Subcutaneous abdominal adipose tissue (tissue), 5 donors: ENCODE data around the gene SLC41A3.

Source experiments
- H3K27ac ChIP-seq: one replicate; pipeline ENCODE4 v1.7.0; 2013; ENCODE audit warnings: low read depth, mild to moderate bottlenecking, inconsistent platforms, low read length, moderate library complexity
- H3K27me3 ChIP-seq, 5 donors: one replicate each; pipeline ENCODE4 v1.7.0; 2013; ENCODE audit warnings: low read length in 5 of 5, inconsistent platforms in 1 of 5; ENCODE audit not compliant: control insufficient read depth in 5 of 5, insufficient read depth in 4 of 5
- H3K36me3 ChIP-seq, 5 donors: one replicate each; pipeline ENCODE4 v1.7.0; 2013; ENCODE audit warnings: low read length in 5 of 5; ENCODE audit not compliant: control insufficient read depth in 5 of 5, insufficient read depth in 5 of 5
- H3K4me1 ChIP-seq, 5 donors: one replicate each; pipeline ENCODE4 v1.7.0; 2013; ENCODE audit warnings: low read length in 5 of 5, mild to moderate bottlenecking in 3 of 5, moderate library complexity in 1 of 5; ENCODE audit not compliant: control insufficient read depth in 5 of 5, insufficient read depth in 5 of 5
- H3K4me3 ChIP-seq, 5 donors: one replicate each; pipeline ENCODE4 v1.7.0; 2013; ENCODE audit warnings: low read length in 5 of 5, low read depth in 1 of 5
- H3K9ac ChIP-seq, 5 donors: one replicate each; pipeline ENCODE4 v1.7.0; 2013; ENCODE audit warnings: low read length in 5 of 5, mild to moderate bottlenecking in 4 of 5, moderate library complexity in 3 of 5
- H3K9me3 ChIP-seq, 5 donors: one replicate each; pipeline ENCODE4 v1.7.0; 2013; ENCODE audit warnings: low read length in 5 of 5; ENCODE audit not compliant: control insufficient read depth in 5 of 5
- donor health status: healthy.
- donor health status: healthy.
- donor health status: healthy.
- donor health status: healthy.
- donor health status: healthy.

SLC41A3 gene

DNA sequence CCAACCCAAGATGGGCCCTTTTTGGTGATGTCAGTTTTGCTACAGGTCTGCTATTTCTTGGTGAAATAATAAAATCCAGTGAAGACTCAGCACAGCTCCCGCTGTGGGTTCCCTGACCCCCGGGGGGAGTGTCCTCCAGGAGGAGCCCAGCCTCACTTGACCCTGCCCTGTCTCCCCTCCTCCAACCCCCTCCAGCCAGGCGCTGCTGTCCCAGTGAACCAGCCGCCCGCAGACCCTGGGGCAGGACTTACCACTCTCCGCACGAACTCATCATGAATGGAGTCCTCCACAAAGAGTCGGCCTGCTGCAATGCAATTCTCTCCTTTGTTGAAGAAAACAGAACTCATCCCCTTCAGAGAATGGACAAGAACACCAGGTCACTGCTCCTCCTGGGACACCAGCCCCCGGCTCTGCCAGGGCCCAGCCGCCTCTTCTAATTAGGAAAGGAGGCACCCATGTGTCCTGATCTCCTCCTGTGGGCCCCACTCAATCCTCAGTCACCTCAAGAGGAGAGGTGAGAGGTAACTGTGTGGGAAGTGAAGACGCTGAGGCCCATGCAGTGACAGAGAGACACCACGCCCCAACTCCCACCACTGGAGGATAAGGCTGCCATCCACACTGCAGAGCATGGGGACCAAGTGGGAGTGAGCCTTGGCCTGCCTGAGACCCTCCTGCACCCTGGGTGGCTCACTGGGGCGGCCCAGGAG is 28.8 kb upstream of the SLC41A3 start:
- Histone ChIP-seq H3K36me3 (peaks cover 0 to 49% (median 44%) of the 10 kb centered on the region in 5 donors), H3K4me3 (no peak overlapping the region), H3K9ac (no peak overlapping the region), H3K4me1 (peaks cover 0 to 3% (median 0%) of the 10 kb centered on the region in 5 donors), H3K27ac (no peak overlapping the region), H3K27me3 (no peaks in the 10 kb centered on the region), H3K9me3 (no peaks in the 10 kb centered on the region)

DNA sequence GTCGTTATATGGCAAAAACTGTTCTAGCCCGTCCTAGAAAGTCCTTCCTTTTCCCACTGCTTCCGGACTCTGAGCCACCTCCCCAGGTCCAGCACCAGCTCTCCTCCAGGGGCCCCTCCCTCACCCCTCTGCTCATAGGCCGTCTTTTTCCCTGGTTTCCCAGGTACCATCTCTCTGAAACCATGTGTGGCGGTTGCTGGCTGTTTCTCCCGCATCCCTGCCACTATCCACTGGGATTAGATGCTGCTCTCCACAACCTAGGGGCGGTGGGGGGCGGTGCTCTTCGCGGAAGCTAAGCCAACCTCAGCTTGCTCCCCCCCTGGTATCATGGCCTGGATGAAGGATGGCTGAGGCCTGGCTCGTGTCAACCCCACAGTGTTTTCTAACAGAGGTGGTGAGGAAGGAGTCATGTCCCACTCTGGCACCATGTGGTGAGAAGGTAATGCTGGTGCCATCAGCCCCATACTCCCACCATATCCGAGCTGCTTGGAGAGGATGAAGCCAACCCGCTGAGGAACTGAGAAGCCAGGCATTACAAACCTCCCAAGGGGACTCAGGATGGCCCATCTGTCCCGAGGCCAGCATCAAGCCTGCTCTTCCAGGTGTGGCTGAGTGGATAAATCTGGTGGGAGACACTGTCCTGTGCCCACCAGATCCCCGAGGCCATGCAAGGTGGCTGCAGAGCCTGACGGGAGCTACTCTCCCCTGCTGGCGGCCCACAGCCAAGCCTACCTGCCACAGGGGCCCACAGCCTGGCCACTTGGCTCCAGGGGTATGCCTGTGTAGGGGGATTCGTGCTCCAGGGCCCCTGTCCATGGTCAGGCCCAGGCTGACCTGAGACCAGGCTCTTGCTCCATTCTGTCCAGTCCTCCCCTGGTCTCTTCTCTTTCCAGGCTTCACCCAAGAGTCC is 27.9 kb upstream of the SLC41A3 start:
- Histone ChIP-seq H3K27me3 (no peaks in the 10 kb centered on the region), H3K36me3 (peaks cover 0 to 56% (median 50%) of the 10 kb centered on the region in 5 donors), H3K4me1 (peaks cover 0 to 3% (median 0%) of the 10 kb centered on the region in 5 donors)

DNA sequence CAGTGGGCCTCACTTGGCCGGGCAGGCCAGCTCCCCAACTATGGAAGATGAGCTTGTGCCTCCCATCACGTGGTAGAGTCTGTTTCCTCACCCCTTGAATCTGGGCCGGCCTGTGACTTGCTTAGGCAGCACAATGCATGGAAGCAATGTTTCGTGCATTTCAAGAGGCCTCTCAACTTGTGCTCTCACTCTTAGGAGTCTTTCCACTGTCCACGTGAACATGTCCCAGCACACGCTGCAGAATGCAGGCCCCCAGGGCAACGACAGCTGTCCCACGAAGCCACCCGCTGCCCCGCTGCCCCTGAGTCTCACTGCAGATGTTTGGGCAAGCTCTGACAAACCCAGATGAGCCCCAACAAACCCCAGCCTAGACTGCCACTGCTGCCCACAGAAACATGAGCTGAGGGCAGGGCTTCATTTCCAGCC is 27.2 kb upstream of the SLC41A3 start:
- peaks cover 0 to 3% (median 0%) of the 10 kb centered on the region in 5 donors for H3K4me1 ChIP-seq
- no peaks in the 10 kb centered on the region for H3K9me3 ChIP-seq
- H3K27ac ChIP-seq = no peak overlapping the region
- no peak overlapping the region for H3K9ac ChIP-seq
- no peak overlapping the region for H3K4me3 ChIP-seq
- H3K36me3 ChIP-seq = peaks cover 0 to 56% (median 49%) of the 10 kb centered on the region in 5 donors
- H3K27me3 ChIP-seq = no peaks in the 10 kb centered on the region

More for the DNA sequence above, 27.9 kb upstream of the SLC41A3 start:
- H3K9ac ChIP-seq = no peak overlapping the region
- H3K27ac ChIP-seq = no peak overlapping the region
- no peaks in the 10 kb centered on the region for H3K9me3 ChIP-seq
- H3K4me3 ChIP-seq = no peak overlapping the region

DNA sequence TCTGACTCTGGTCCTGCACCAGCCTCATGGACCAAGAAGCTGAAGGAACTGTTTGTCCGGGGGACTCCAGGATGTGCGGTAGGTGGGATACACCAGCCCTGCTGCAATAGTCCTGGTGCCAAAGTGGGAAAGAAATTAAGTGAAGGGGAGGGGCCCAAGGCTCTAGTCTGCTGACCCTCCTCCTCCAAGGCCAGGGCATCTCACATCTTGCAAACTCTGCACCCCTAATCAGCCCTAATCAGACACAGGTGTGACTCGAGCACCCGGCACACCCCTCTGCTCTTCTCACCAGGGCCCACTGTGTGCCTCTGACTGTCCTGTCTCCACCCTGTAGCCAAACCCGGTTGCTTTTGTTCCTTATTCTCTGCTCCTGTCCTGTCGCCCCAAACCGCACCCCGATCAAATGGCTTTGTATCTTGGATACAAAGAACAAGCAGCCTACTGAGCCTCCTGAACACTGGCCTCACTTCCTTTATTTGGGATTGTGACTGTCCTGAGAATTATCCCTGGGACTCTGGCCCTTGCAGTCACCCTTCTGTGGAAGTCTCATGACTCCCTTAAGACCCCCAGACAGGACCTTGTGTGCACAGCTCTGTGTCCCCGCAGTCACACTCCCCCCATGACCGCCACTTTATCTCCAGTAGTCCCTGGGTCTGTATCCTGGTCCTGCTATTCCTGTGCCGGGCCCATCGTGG is 26.7 kb upstream of the SLC41A3 start:
- H3K9me3 ChIP-seq = no peaks in the 10 kb centered on the region
- no peak overlapping the region for H3K27ac ChIP-seq
- no peaks in the 10 kb centered on the region for H3K27me3 ChIP-seq
- H3K4me1 ChIP-seq = peaks cover 0 to 6% (median 0%) of the 10 kb centered on the region in 5 donors
- peaks cover 0 to 59% (median 51%) of the 10 kb centered on the region in 5 donors for H3K36me3 ChIP-seq
- no peak overlapping the region for H3K4me3 ChIP-seq
- no peak overlapping the region for H3K9ac ChIP-seq

DNA sequence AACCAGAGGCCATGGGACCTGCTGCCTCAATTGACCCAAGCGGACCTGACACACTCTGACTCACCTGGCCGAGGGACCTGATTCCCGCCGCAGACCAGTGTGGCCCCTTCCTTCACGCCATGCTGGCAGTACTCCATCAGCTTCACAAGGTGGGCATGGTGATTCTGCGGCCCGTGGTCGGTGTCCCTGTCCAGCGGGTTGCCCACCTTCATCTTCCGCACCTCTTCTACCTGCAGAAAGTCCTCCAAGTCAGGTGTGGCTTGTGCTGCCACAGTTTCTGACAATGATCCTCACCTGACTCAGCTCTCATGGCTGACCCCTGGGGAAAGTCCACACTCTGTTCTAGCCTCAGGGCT is 25.9 kb upstream of the SLC41A3 start:
- no peak overlapping the region for H3K9ac ChIP-seq
- H3K9me3 ChIP-seq = no peaks in the 10 kb centered on the region
- no peaks in the 10 kb centered on the region for H3K27me3 ChIP-seq
- no peak overlapping the region for H3K27ac ChIP-seq
- H3K4me3 ChIP-seq = no peak overlapping the region
- peaks cover 0 to 6% (median 0%) of the 10 kb centered on the region in 5 donors for H3K4me1 ChIP-seq
- H3K36me3 ChIP-seq = peaks cover 0 to 62% (median 50%) of the 10 kb centered on the region in 5 donors

DNA sequence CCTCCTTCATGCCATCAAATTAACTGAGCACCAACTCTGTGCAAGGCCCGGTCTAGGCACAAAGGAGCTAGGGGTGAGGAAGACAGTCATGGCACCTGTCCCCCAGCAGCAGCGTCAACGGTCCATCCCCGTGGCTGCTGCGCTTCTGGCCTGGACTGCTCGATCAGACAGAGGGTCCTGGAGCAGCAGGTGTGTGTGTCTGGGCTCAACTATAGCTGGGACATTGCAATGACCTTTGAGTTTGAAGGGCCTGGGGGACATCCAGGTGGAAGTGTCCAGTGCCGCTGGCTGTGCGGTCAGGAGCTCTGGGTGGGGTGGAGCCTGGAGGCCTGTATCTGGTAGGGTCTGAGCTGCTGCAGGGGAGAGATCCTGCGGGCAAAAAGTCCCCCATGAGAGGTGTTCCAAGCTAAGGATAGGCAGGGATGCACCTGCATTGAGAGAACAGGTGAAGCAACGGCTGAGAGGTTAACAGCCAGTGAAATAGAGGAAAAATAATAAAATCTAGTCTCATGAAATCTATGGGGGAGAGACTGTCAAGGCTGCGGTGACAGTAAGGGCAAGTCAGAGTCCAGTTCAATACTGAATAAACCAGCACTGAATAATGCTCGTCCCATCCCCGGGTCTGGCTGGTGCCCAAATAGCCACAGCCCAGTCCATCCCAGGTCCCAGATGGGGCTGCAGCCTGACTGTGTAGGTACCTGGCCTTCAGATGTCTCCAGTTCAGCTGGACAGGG is 25.4 kb upstream of the SLC41A3 start:
- H3K4me3 ChIP-seq = no peak overlapping the region
- no peaks in the 10 kb centered on the region for H3K27me3 ChIP-seq
- H3K9me3 ChIP-seq = no peaks in the 10 kb centered on the region
- H3K27ac ChIP-seq = no peak overlapping the region
- H3K36me3 ChIP-seq = peaks cover 0 to 66% (median 48%) of the 10 kb centered on the region in 5 donors
- H3K9ac ChIP-seq = no peak overlapping the region
- H3K4me1 ChIP-seq = peaks cover 0 to 6% (median 0%) of the 10 kb centered on the region in 5 donors

DNA sequence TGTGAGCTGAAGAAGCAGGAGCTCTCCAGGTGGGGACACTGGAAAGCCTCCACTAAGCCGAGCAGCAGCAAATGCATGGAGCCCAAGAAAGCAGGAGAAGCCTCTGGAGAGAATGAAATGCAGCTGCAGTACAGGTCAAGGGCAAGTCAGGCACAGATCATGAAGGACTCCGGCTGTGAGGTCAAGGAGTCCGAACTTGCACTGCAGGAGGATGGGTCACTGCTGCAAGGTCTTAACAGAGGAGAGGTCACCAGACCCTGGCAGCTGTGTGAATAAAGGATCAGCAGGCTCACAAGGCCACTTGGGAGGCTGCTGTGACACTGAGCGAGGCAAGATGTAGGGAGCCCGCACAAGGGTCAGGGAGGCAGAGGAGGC is 24.7 kb upstream of the SLC41A3 start:
- no peaks in the 10 kb centered on the region for H3K9me3 ChIP-seq
- no peak overlapping the region for H3K4me3 ChIP-seq
- peaks cover 0 to 8% (median 0%) of the 10 kb centered on the region in 5 donors for H3K4me1 ChIP-seq
- H3K9ac ChIP-seq = no peak overlapping the region
- no peak overlapping the region for H3K27ac ChIP-seq
- no peaks in the 10 kb centered on the region for H3K27me3 ChIP-seq
- peaks cover 0 to 70% (median 51%) of the 10 kb centered on the region in 5 donors for H3K36me3 ChIP-seq

DNA sequence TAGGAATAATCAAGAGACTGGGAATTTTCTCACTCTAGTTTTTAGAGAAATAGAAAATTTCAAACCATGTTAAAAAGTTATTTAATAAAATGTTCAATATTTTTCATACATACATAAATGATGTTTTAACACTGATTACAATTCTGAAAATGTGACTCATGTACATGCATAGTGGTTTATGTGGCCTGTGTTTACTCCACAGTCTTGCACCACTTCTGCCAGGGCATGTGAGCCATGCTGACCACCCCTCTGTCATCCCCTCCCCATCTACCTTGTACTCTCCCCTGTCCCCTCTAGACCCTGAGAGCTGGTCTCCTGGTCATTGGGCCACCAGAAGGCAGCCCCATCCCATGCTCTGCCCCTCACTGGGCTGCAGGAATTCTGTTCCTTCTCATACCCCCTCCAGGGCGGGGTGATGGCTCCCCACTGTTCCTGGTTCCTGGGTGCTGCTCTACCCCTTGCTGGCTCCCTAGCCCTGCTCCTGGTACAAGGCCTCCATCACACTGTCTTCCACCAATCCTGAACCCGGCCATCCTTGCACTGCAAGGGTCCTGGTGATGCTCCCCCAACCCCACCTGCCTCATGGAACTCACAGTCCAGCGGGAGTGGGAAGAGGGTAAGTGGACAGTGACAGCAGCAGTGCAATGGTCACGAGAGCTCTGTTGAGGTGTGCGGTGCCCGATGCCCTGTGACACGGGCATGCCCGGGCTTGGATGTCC is 24.2 kb upstream of the SLC41A3 start:
- no peaks in the 10 kb centered on the region for H3K9me3 ChIP-seq
- H3K36me3 ChIP-seq = peaks cover 0 to 72% (median 51%) of the 10 kb centered on the region in 5 donors
- H3K27ac ChIP-seq = no peak overlapping the region
- peaks cover 0 to 11% (median 2%) of the 10 kb centered on the region in 5 donors for H3K4me1 ChIP-seq
- no peak overlapping the region for H3K4me3 ChIP-seq
- H3K9ac ChIP-seq = no peak overlapping the region
- H3K27me3 ChIP-seq = no peaks in the 10 kb centered on the region
